ENCODE measurements around the gene ZBTB4.
"Not testable (repeated sequence)": the region's sequence is repeated elsewhere in the genome, so short reads cannot be mapped to it uniquely, and the experiment has no call there.

DNA sequence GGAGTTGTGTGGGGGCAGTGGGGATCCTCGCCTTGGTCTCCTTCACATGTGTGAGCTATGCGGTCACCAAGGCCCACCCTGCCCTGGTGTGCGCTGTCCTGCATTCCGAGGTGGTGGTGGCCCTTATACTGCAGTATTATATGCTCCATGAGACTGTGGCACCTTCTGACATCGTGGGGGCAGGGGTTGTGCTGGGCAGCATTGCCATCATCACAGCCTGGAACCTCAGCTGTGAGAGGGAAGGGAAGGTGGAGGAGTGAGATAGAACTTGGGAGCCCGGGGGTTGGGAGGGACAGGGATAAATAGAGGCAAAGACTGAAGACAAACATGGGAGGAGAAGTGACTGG is 3.3 kb upstream of the ZBTB4 start:
- TF ChIP-seq ZNF274 (IDR thresholded peaks at IDR 0.05; ENCODE audit: low read depth, low read length); ZFX (IDR thresholded peaks at IDR 0.05); JUND (IDR thresholded peaks at IDR 0.05); EZH2 (IDR thresholded peaks at IDR 0.05); POLR2A (IDR thresholded peaks at IDR 0.05; ENCODE audit: borderline replicate concordance, extremely low read depth, insufficient read depth, insufficient read length); YY1 (IDR thresholded peaks at IDR 0.05; ENCODE audit: extremely low read depth, insufficient replicate concordance, low read depth, low read length); ELF1 (IDR thresholded peaks at IDR 0.05; ENCODE audit: borderline replicate concordance, low read depth); POLR2AphosphoS5 (IDR thresholded peaks at IDR 0.05; ENCODE audit: low read depth, low read length): not testable (repeated sequence)
- TF ChIP-seq, protein P1, sequence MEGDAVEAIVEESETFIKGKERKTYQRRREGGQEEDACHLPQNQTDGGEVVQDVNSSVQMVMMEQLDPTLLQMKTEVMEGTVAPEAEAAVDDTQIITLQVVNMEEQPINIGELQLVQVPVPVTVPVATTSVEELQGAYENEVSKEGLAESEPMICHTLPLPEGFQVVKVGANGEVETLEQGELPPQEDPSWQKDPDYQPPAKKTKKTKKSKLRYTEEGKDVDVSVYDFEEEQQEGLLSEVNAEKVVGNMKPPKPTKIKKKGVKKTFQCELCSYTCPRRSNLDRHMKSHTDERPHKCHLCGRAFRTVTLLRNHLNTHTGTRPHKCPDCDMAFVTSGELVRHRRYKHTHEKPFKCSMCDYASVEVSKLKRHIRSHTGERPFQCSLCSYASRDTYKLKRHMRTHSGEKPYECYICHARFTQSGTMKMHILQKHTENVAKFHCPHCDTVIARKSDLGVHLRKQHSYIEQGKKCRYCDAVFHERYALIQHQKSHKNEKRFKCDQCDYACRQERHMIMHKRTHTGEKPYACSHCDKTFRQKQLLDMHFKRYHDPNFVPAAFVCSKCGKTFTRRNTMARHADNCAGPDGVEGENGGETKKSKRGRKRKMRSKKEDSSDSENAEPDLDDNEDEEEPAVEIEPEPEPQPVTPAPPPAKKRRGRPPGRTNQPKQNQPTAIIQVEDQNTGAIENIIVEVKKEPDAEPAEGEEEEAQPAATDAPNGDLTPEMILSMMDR (IDR thresholded peaks at IDR 0.05 in 2 of 3, conservative IDR thresholded peaks at IDR 0.05 in 1 of 3; ENCODE audit: borderline replicate concordance in 1 of 3, insufficient read depth in 1 of 3, low read depth in 2 of 3, low read length in 2 of 3) = not testable (repeated sequence)
- TF ChIP-seq, protein P2, sequence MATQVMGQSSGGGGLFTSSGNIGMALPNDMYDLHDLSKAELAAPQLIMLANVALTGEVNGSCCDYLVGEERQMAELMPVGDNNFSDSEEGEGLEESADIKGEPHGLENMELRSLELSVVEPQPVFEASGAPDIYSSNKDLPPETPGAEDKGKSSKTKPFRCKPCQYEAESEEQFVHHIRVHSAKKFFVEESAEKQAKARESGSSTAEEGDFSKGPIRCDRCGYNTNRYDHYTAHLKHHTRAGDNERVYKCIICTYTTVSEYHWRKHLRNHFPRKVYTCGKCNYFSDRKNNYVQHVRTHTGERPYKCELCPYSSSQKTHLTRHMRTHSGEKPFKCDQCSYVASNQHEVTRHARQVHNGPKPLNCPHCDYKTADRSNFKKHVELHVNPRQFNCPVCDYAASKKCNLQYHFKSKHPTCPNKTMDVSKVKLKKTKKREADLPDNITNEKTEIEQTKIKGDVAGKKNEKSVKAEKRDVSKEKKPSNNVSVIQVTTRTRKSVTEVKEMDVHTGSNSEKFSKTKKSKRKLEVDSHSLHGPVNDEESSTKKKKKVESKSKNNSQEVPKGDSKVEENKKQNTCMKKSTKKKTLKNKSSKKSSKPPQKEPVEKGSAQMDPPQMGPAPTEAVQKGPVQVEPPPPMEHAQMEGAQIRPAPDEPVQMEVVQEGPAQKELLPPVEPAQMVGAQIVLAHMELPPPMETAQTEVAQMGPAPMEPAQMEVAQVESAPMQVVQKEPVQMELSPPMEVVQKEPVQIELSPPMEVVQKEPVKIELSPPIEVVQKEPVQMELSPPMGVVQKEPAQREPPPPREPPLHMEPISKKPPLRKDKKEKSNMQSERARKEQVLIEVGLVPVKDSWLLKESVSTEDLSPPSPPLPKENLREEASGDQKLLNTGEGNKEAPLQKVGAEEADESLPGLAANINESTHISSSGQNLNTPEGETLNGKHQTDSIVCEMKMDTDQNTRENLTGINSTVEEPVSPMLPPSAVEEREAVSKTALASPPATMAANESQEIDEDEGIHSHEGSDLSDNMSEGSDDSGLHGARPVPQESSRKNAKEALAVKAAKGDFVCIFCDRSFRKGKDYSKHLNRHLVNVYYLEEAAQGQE (IDR thresholded peaks at IDR 0.05; ENCODE audit: low read depth) = not testable (repeated sequence)

Data from HCT116 (cell line).